HG03280 (cell line): ENCODE measurements around the gene ADCY2.

Experiments
- ATAC-seq: cut with Tn5 transposase; IDR thresholded peaks from one replicate; pipeline ENCODE4 v1.9.1; 2021; ENCODE audit warnings: mild to moderate bottlenecking, moderate library complexity; ENCODE audit not compliant: unreplicated experiment

The ADCY2 gene

GRCh38 chr5:7657153-7657552, 261.2 kb downstream of the ADCY2 start:
- ATAC-seq, result no peak

- ATAC-seq, result no peak
Measured at GRCh38 chr5:7659420-7659819, 263.5 kb downstream of the ADCY2 start.

- no peak for ATAC-seq
Measured at GRCh38 chr5:7662289-7662688, 266.4 kb downstream of the ADCY2 start.

- no peak for ATAC-seq
Measured at GRCh38 chr5:7663808-7664207, 267.9 kb downstream of the ADCY2 start.

- no peak for ATAC-seq
Measured at GRCh38 chr5:7664208-7664607, 268.3 kb downstream of the ADCY2 start.

GRCh38 chr5:7667216-7667767, 271.4 kb downstream of the ADCY2 start:
- ATAC-seq, result no peak

GRCh38 chr5:7668161-7668560, 272.2 kb downstream of the ADCY2 start:
- no peak for ATAC-seq

GRCh38 chr5:7668627-7669026, 272.7 kb downstream of the ADCY2 start:
- no peak for ATAC-seq

GRCh38 chr5:7671381-7671993, 275.5 kb downstream of the ADCY2 start:
- ATAC-seq, result no peak

- ATAC-seq, result no peak
Measured at GRCh38 chr5:7673658-7674057, 277.7 kb downstream of the ADCY2 start.

- no peak for ATAC-seq
Measured at GRCh38 chr5:7676455-7676854, 280.5 kb downstream of the ADCY2 start.

GRCh38 chr5:7678030-7678429, 282.1 kb downstream of the ADCY2 start:
- ATAC-seq, result no peak

GRCh38 chr5:7679663-7680062, 283.7 kb downstream of the ADCY2 start:
- no peak for ATAC-seq

GRCh38 chr5:7680260-7680659, 284.3 kb downstream of the ADCY2 start:
- ATAC-seq, result no peak

GRCh38 chr5:7682379-7682778, 286.4 kb downstream of the ADCY2 start:
- no peak for ATAC-seq

- ATAC-seq, result no peak
Measured at GRCh38 chr5:7683753-7684152, 287.8 kb downstream of the ADCY2 start.

GRCh38 chr5:7684826-7685225, 288.9 kb downstream of the ADCY2 start:
- no peak for ATAC-seq

GRCh38 chr5:7686794-7687193, 290.9 kb downstream of the ADCY2 start:
- ATAC-seq, result no peak

- ATAC-seq, result no peak
Measured at GRCh38 chr5:7690557-7690956, 294.6 kb downstream of the ADCY2 start.

GRCh38 chr5:7705261-7705660, 309.3 kb downstream of the ADCY2 start:
- ATAC-seq, result no peak

GRCh38 chr5:7705736-7706135, 309.8 kb downstream of the ADCY2 start:
- no peak for ATAC-seq

- no peak for ATAC-seq
Measured at GRCh38 chr5:7706256-7706655, 310.3 kb downstream of the ADCY2 start.

- no peak for ATAC-seq
Measured at GRCh38 chr5:7714119-7714518, 318.2 kb downstream of the ADCY2 start.
